Measurements from ENCODE around the gene ACOXL. TPM values are rescaled to one million over a fixed set of nuclear protein-coding genes. Genes with fewer than 3 reads are reported as not detected.

Gene ACOXL
- total RNA-seq, 2 donors from 2014 or later, result 11.7 to 12.3 TPM

- H3K27ac ChIP-seq (ENCODE audit: low read depth, low read length), result no peak overlapping the region
- peaks cover 8% of the 10 kb centered on the region for H3K9me3 ChIP-seq (ENCODE audit: control insufficient read depth, low read length)
- H3K4me1 ChIP-seq (ENCODE audit: control insufficient read depth, insufficient read depth, low read length), result no peaks in the 10 kb centered on the region
- 90 to 91% methylated on average over 1 to 4 of the region's 4 CpGs for WGBS, 2 experiments (ENCODE audit: insufficient coverage in 1 of 2, insufficient read length in 1 of 2)
- Mint-ChIP-seq H3K4me3 (no peak overlapping the region), H3K36me3 (ENCODE audit: low read depth) (peaks cover 5% of the 10 kb centered on the region), H3K27ac (no peak overlapping the region), H3K9me3 (peaks cover 9% of the 10 kb centered on the region), H3K4me1 (peaks cover 6% of the 10 kb centered on the region), H3K27me3 (ENCODE audit: insufficient read depth) (no peaks in the 10 kb centered on the region)
- DNase-seq, result no peak
- H3K9ac ChIP-seq (ENCODE audit: extremely low read depth, low read length, poor library complexity, severe bottlenecking), result no peak overlapping the region
- no peak overlapping the region for H3K4me3 ChIP-seq (ENCODE audit: low read length)
- no peaks in the 10 kb centered on the region for H3K27me3 ChIP-seq (ENCODE audit: control insufficient read depth, insufficient read depth, low read length, poor library complexity, severe bottlenecking)
- H3K36me3 ChIP-seq (ENCODE audit: control insufficient read depth, insufficient read depth, low read length), result no peaks in the 10 kb centered on the region
- TF ChIP-seq, protein P1, sequence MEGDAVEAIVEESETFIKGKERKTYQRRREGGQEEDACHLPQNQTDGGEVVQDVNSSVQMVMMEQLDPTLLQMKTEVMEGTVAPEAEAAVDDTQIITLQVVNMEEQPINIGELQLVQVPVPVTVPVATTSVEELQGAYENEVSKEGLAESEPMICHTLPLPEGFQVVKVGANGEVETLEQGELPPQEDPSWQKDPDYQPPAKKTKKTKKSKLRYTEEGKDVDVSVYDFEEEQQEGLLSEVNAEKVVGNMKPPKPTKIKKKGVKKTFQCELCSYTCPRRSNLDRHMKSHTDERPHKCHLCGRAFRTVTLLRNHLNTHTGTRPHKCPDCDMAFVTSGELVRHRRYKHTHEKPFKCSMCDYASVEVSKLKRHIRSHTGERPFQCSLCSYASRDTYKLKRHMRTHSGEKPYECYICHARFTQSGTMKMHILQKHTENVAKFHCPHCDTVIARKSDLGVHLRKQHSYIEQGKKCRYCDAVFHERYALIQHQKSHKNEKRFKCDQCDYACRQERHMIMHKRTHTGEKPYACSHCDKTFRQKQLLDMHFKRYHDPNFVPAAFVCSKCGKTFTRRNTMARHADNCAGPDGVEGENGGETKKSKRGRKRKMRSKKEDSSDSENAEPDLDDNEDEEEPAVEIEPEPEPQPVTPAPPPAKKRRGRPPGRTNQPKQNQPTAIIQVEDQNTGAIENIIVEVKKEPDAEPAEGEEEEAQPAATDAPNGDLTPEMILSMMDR (conservative IDR thresholded peaks at IDR 0.05), result no peak
Observed at GRCh38 chr2:110977403-110977802, 245.0 kb downstream of the ACOXL start.

DNA sequence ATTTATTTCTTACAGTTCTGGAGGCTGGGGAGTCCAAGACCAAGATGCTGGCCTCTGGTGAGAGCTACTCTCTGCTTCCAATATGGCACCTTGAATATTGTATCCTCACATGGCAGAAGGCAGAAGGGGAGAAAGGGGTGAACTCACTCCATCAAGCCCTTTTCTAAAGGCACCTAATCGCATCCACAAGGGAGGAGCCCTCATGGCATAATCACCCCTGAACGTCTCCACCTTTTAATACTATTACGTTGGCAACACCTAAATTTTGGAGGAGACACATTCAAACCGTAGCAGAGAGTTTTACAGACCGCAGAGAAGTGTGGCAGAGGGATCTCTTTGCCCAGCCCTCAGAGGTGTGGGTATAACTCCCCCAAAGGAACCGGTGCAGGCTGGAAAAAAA lies 245.8 kb downstream of the ACOXL start:
- Mint-ChIP-seq H3K9me3 (peaks cover 2% of the 10 kb centered on the region), H3K4me3 (no peak overlapping the region), H3K27ac (no peak overlapping the region), H3K27me3 (ENCODE audit: insufficient read depth) (no peaks in the 10 kb centered on the region), H3K36me3 (ENCODE audit: low read depth) (peaks cover 1% of the 10 kb centered on the region), H3K4me1 (peaks cover 6% of the 10 kb centered on the region)
- TF ChIP-seq, protein P1 (conservative IDR thresholded peaks at IDR 0.05), result no peak
- no peak overlapping the region for H3K27ac ChIP-seq (ENCODE audit: low read depth, low read length)
- DNase-seq, result no peak
- H3K36me3 ChIP-seq (ENCODE audit: control insufficient read depth, insufficient read depth, low read length), result no peaks in the 10 kb centered on the region
- 93 to 96% methylated on average over 4 to 6 of the region's 6 CpGs for WGBS, 2 experiments (ENCODE audit: insufficient coverage in 1 of 2, insufficient read length in 1 of 2)
- H3K27me3 ChIP-seq (ENCODE audit: control insufficient read depth, insufficient read depth, low read length, poor library complexity, severe bottlenecking), result no peaks in the 10 kb centered on the region
- H3K4me1 ChIP-seq (ENCODE audit: control insufficient read depth, insufficient read depth, low read length), result no peaks in the 10 kb centered on the region
- no peak overlapping the region for H3K9ac ChIP-seq (ENCODE audit: extremely low read depth, low read length, poor library complexity, severe bottlenecking)
- H3K9me3 ChIP-seq (ENCODE audit: control insufficient read depth, low read length), result peaks cover under 1% of the 10 kb centered on the region
- H3K4me3 ChIP-seq (ENCODE audit: low read length), result no peak overlapping the region

DNA sequence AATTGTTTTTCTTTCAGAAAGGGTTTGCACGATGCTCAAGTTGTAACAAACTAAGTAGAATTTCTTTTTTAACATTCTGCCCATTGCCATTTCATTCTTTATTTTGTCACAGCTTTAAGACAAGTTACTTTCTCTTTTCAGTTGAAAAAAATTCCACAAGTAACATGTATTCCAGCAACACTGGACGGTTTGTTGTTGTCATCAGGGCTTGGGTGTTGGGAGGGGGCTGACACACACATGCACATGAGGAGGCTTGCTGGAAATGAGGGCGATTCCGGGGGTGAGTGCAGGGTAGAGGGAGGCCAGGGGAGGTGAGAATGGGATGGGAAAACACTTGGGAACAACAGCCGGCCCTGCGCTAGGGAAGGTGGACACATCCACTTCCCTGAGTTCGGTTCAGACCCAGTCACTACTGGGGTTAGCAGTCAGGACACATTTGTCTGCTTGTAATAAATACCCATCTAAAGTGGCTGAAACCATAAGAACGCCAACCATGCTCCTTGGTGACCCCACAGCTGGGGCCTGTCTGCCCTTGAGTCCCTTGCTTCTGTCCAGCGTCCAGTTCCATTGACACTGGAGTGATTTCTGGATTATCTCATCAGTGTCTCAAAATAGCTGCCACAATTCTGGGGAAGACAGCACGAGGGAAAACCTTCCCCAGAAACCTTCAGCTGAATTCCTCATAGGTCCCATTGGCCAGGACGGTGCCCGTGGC lies 246.5 kb downstream of the ACOXL start:
- no peaks in the 10 kb centered on the region for H3K4me1 ChIP-seq (ENCODE audit: control insufficient read depth, insufficient read depth, low read length)
- no peak overlapping the region for H3K4me3 Mint-ChIP-seq
- H3K4me3 ChIP-seq (ENCODE audit: low read length), result no peak overlapping the region
- H3K36me3 ChIP-seq (ENCODE audit: control insufficient read depth, insufficient read depth, low read length), result no peaks in the 10 kb centered on the region
- no peak overlapping the region for H3K27ac ChIP-seq (ENCODE audit: low read depth, low read length)
- H3K36me3 Mint-ChIP-seq (ENCODE audit: low read depth), result no peaks in the 10 kb centered on the region
- H3K9ac ChIP-seq (ENCODE audit: extremely low read depth, low read length, poor library complexity, severe bottlenecking), result no peak overlapping the region
- DNase-seq, result no peak
- H3K9me3 Mint-ChIP-seq, result no peaks in the 10 kb centered on the region
- TF ChIP-seq, protein P1 (conservative IDR thresholded peaks at IDR 0.05), result no peak
- no peak overlapping the region for H3K27ac Mint-ChIP-seq
- no peaks in the 10 kb centered on the region for H3K27me3 ChIP-seq (ENCODE audit: control insufficient read depth, insufficient read depth, low read length, poor library complexity, severe bottlenecking)
- no peaks in the 10 kb centered on the region for H3K27me3 Mint-ChIP-seq (ENCODE audit: insufficient read depth)
- H3K4me1 Mint-ChIP-seq, result peaks cover 6% of the 10 kb centered on the region
- H3K9me3 ChIP-seq (ENCODE audit: control insufficient read depth, low read length), result no peaks in the 10 kb centered on the region
- 91 to 100% methylated on average over 8 to 12 of the region's 12 CpGs for WGBS, 2 experiments (ENCODE audit: insufficient coverage in 1 of 2, insufficient read length in 1 of 2)
